Transverse colon (tissue), 4 donors: Measurements from ENCODE around the gene PRPH.

ENCODE experiments used
- POLR2A ChIP-seq: fragments of 450-650 bp; IDR thresholded peaks from one replicate; pipeline ENCODE4 v1.6.1; 2016; ENCODE audit warnings: antibody characterized with exemption, mild to moderate bottlenecking, moderate library complexity
- POLR2AphosphoS5 ChIP-seq, 3 donors: sonication (generic); formaldehyde crosslinking; IDR thresholded peaks; one replicate each; pipeline ENCODE4 v1.6.1; 2016; ENCODE audit warnings: antibody characterized with exemption in 3 of 3
- TF ChIP-seq, protein P1 (sequence below), 5 experiments: fragments of 200-600 bp in 3 of 5; fragments of 450-650 bp in 2 of 5; sonication (generic) in 3 of 5; IDR thresholded peaks; 1 replicate in 2 of 5; 2 replicates in 3 of 5; pipeline ENCODE4 v1.5.1; 2016 to 2017; ENCODE audit warnings: antibody characterized with exemption in 5 of 5, inconsistent platforms in 3 of 5, mild to moderate bottlenecking in 2 of 5, moderate library complexity in 1 of 5

DNA sequence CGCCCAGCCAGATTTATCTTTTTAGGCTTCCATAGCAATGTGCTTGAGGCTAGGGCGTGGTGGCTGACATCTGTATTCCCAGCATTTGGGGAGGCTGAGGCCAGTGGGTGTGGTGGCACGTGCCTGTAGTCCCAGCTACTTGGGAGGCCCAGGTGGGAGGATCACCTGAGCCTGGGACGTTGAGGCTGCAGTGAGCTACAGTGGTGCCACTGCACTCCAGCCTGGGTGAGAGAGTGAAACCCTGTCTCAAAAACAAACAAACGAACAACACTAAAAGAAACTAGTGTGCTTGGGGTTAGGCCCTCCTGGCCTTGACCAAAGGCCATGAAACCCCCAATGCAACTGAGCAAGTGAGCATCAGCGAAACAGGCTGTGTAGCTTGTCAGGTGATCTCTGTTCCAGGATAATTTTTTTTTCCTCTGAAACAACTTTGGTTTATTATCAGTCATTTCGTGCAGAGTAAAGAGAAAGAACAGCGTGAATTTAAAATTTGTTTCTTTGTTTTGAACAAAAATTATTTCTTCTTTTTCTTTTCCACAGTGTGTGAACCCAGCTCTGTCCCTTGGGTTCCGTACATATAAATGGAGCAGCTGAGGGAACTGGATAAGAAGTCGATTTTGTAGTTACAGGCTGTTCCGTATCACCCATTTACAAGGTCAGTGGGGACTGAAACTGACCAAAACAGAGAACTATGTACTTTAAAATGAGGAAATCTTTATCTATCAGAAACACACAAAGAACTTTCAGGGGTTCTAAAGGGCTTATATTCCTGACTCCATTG, 38.9 kb upstream of the PRPH start:
- TF ChIP-seq, protein P1, sequence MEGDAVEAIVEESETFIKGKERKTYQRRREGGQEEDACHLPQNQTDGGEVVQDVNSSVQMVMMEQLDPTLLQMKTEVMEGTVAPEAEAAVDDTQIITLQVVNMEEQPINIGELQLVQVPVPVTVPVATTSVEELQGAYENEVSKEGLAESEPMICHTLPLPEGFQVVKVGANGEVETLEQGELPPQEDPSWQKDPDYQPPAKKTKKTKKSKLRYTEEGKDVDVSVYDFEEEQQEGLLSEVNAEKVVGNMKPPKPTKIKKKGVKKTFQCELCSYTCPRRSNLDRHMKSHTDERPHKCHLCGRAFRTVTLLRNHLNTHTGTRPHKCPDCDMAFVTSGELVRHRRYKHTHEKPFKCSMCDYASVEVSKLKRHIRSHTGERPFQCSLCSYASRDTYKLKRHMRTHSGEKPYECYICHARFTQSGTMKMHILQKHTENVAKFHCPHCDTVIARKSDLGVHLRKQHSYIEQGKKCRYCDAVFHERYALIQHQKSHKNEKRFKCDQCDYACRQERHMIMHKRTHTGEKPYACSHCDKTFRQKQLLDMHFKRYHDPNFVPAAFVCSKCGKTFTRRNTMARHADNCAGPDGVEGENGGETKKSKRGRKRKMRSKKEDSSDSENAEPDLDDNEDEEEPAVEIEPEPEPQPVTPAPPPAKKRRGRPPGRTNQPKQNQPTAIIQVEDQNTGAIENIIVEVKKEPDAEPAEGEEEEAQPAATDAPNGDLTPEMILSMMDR (IDR thresholded peaks at IDR 0.05) = no peak
- TF ChIP-seq POLR2A = no peak
- TF ChIP-seq POLR2AphosphoS5 (IDR thresholded peaks at IDR 0.05) = no peak
